Subcutaneous adipose tissue (tissue), 4 donors: ENCODE measurements around the gene CMC1. TPM values are rescaled to one million over a fixed set of nuclear protein-coding genes. Genes with fewer than 3 reads are reported as not detected.

Source experiments
- CTCF ChIP-seq: fragments of 450-650 bp; IDR thresholded peaks from one replicate; pipeline ENCODE4 v1.5.1; 2016; ENCODE audit warnings: low read depth, mild to moderate bottlenecking, control low read depth, antibody characterized with exemption, moderate library complexity
- total RNA-seq, 4 donors: library from RNA; depleted of rRNA; stranded (reverse); fragments of >200 nt; gene quantifications; one replicate each; pipeline ENCODE4 v1.1.0, GENCODE V29; 2016

The CMC1 gene
- total RNA-seq, 4 donors from 2014 or later, result 10.9 to 17.6 (median 13.8) TPM

- no peak for TF ChIP-seq CTCF
Measured at GRCh38 chr3:28347374-28348264, 106.2 kb downstream of the CMC1 start.

- TF ChIP-seq CTCF, result no peak
Measured at GRCh38 chr3:28348265-28348628, 106.8 kb downstream of the CMC1 start.

- no peak for TF ChIP-seq CTCF
Measured at GRCh38 chr3:28348629-28349468, 107.4 kb downstream of the CMC1 start, which contains the start of the genes AZI2 and ZCWPW2. Gene AZI2 (minus strand): TSS chr3:28348824. CDS start chr3:28340617, 8,207 bp downstream. Gene ZCWPW2 (plus strand): TSS chr3:28348721. CDS start chr3:28413069, 64,348 bp downstream.

GRCh38 chr3:28349469-28350000 lies 108.1 kb downstream of the CMC1 start:
- TF ChIP-seq CTCF, result no peak

Other genes with a start within 250 kb of the CMC1 start
- gene ZCWPW2, start 107.1 kb downstream of the CMC1 start, total RNA-seq, result 1 to 10 TPM in 1 of 4 donors, under 1 TPM in 3; 0.38 to 1.3 (median 0.70) TPM
- gene AZI2, start 107.2 kb downstream of the CMC1 start, total RNA-seq, result 100 to 1,000 TPM; 106 to 152 (median 138) TPM